Measurements from ENCODE around the gene USHBP1. TPM values are rescaled to one million over a fixed set of nuclear protein-coding genes. Genes with fewer than 3 reads are reported as not detected.
A peak's percentile ranks its signal among the peaks of the same experiment; 100 is the strongest.

Gene USHBP1
- total RNA-seq, 1 experiment from 2014 or later = not detected

GRCh38 chr19:17225053-17225452 lies 39.5 kb downstream of the USHBP1 start:
- in situ Hi-C loops (cut with HindIII; ENCODE audit: low pct_unique_long_range_greater_than_20kb, low sequenced_read_pairs) = no loop called here
- ChIA-PET CTCF (no interaction called here), POLR2A (no interaction called here)
- peaks cover 4% of the 10 kb centered on the region for H3K4me1 ChIP-seq (ENCODE audit: control insufficient read depth, insufficient read depth, low read length)
- intact Hi-C loops (cut with micrococcal nuclease; ENCODE audit: unreplicated experiment) = loop anchor here (10.0 kb wide), 1 partner anchor 60 kb away; the partner anchor contains the start of gene ANKLE1
- DNase-seq (ENCODE audit: low read depth, low spot score) (no peak), ATAC-seq (no peak)
- BruUV-seq (replicated peaks) = no TSS peak
- TF ChIP-seq SIN3A (IDR thresholded peaks at IDR 0.05; ENCODE audit: borderline replicate concordance, insufficient read depth, low read depth, low read length) (no peak), POLR2AphosphoS5 (IDR thresholded peaks at IDR 0.05; ENCODE audit: low read depth, low read length) (no peak), REST (IDR thresholded peaks at IDR 0.05; ENCODE audit: insufficient read depth in 1 of 2, low read depth in 2 of 2, low read length in 1 of 2) (no peak), CTCF (IDR thresholded peaks at IDR 0.05) (no peak), TCF7L2 (IDR thresholded peaks at IDR 0.05; ENCODE audit: low read depth, low read length) (no peak)
- peak overlapping the region in 1 of 2 experiments; percentile 76; a peak in 2 of 4 replicates for H3K4me3 ChIP-seq (ENCODE audit: low read depth in 2 of 2, low read length in 2 of 2)
- no peaks in the 10 kb centered on the region; the same call in 1 of the 2 replicates for H3K36me3 ChIP-seq (ENCODE audit: control insufficient read depth, insufficient read depth, low read length)
- H3K27ac ChIP-seq (ENCODE audit: low read length) = no peak overlapping the region
- H3K27me3 ChIP-seq (ENCODE audit: control insufficient read depth, insufficient read depth, low read length) = no peaks in the 10 kb centered on the region
- no peaks in the 10 kb centered on the region for H3K9me3 ChIP-seq (ENCODE audit: control insufficient read depth, insufficient read depth, low read depth, low read length)

- ATAC-seq (no peak), DNase-seq (ENCODE audit: low read depth, low spot score) (no peak)
- in situ Hi-C loops (cut with HindIII; ENCODE audit: low pct_unique_long_range_greater_than_20kb, low sequenced_read_pairs) (no loop called here), intact Hi-C loops (cut with micrococcal nuclease; ENCODE audit: unreplicated experiment) (loop anchor here (10.0 kb wide), 1 partner anchor 65 kb away; the partner anchor contains the start of gene ANKLE1)
- no peaks in the 10 kb centered on the region for H3K9me3 ChIP-seq (ENCODE audit: control insufficient read depth, insufficient read depth, low read depth, low read length)
- TF ChIP-seq POLR2AphosphoS5 (IDR thresholded peaks at IDR 0.05; ENCODE audit: low read depth, low read length) (peak; percentile 21; the same call in 1 of the 2 replicates), CTCF (IDR thresholded peaks at IDR 0.05) (no peak)
- H3K4me3 ChIP-seq (ENCODE audit: low read depth in 2 of 2, low read length in 2 of 2) = no peak overlapping the region
- ChIA-PET POLR2A (no interaction called here), CTCF (no interaction called here)
- H3K27ac ChIP-seq (ENCODE audit: low read length) = no peak overlapping the region
- no peaks in the 10 kb centered on the region for H3K36me3 ChIP-seq (ENCODE audit: control insufficient read depth, insufficient read depth, low read length)
- no peaks in the 10 kb centered on the region for H3K27me3 ChIP-seq (ENCODE audit: control insufficient read depth, insufficient read depth, low read length)
- no TSS peak for BruUV-seq (replicated peaks)
- H3K4me1 ChIP-seq (ENCODE audit: control insufficient read depth, insufficient read depth, low read length) = no peaks in the 10 kb centered on the region
Observed at GRCh38 chr19:17220207-17220758, 44.3 kb downstream of the USHBP1 start.
